8988T (cell line): ENCODE results near the gene EPHX1.
A peak's percentile ranks its signal among the peaks of the same experiment; 100 is the strongest.
"Not testable (repeated sequence)": the region's sequence is repeated elsewhere in the genome, so short reads cannot be mapped to it uniquely, and the experiment has no call there.

ENCODE experiments used
- DNase-seq: peaks from one replicate; pipeline ENCODE4 v3.0.0; 2011

Gene EPHX1

DNA sequence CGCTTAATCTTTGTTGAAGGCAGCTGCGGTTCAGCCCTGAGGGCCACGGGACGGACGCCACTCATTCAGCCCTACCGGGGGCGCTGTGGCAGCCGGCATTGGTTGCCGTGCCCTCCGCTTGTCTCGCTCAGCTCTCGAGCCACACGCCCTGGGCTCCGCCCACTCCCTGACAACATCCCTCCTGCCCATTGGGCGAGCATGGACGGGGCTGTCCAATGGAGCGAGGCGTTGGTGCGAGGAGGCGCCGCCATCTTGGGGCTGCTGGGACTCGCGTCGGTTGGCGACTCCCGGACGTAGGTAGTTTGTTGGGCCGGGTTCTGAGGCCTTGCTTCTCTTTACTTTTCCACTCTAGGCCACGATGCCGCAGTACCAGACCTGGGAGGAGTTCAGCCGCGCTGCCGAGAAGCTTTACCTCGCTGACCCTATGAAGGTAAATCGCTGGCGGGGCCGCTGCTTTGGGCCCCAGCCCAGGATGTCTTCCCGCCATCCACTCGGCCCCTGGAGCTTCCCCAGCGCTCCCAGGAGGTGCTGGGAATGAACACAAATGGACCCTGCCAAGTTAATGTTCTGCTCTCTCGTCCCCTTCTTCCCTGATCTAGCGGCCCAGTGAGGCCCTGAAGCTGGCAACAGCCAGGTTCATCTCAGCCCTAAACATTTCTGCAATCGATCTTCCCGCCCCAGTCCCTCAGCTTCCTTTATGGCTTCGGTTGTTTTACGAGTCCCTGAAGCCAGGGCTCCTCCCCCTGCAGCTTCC lies 32.2 kb upstream of the EPHX1 start, which contains the start of gene SRP9:
TSS of gene SRP9 (plus strand) at position 244 of the 754 bp plus-strand sequence. CDS start at position 359, 115 bp downstream.
- peak; percentile 57 for DNase-seq

DNA sequence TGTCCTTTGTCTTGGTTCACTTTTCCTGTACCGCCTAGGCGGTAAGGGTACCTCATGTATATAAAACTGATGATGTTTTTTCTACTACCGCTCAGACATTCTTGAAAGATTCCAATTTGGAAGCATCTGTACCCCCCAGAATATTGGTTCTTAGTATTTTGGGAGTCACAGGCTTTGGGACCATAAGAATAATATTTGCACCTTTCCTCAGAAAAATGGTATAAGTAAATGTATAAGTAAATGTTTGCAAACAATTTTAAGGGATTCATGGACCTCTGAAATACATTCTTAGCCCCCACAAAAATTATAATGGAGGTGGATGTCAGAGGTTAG lies 31.6 kb upstream of the EPHX1 start:
- no peak for DNase-seq

DNA sequence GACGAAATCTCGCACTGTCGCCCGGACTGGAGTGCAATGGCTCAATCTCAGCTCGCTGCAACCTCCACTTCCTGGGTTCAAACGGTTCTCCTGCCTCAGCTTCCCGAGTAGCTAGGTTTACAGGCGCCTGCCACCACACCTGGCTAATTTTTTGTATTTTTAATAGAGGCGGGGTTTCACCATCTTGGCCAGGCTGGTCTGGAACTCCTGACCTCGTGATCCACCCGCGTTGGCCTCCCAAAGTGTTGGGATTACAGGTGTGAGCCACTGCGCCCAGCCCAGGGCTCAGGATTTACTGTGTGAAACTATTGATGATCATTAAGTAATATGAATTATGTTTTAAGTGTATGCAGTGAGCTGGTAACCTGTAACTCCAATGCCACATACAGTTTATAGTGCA lies 30.8 kb upstream of the EPHX1 start:
- DNase-seq, result not testable (repeated sequence)

DNA sequence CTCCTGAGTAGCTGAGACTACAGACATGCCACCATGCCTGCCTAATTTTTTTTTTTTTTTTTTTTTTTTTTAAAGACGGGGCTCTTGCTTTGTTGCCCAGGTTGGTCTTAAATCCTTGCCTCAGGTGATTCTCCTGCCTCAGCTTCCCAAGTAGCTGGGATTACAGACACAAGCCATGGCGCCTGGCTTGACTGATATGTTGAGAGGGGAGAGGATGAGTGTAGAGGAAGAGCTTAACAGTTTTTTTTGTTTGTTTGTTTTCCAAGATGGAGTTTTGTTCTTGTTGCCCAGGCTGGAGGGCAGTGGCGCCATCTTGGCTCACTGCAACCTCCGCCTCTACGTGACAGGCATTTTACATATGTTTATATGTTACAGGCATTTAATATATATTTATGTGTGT lies 29.8 kb upstream of the EPHX1 start:
- no peak for DNase-seq

DNA sequence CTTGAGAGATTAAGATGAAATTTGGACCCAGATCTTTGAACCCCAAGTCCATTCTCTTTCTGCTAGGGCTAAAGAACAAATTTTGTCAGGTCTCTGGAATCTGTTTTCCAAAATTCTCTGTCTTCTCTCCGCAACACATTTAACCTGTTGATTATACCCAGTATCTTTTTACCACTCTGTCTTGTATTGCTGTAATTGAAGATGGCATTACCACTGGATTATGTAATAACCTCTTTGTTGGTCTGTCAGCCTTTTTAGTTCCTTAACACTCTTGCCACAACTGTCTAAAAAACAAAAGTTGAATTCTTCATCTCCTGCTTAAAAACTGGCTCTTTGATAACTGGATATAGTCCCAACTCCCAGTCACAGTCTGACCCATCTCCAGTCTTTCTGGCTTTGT lies 29.3 kb upstream of the EPHX1 start:
- no peak for DNase-seq

DNA sequence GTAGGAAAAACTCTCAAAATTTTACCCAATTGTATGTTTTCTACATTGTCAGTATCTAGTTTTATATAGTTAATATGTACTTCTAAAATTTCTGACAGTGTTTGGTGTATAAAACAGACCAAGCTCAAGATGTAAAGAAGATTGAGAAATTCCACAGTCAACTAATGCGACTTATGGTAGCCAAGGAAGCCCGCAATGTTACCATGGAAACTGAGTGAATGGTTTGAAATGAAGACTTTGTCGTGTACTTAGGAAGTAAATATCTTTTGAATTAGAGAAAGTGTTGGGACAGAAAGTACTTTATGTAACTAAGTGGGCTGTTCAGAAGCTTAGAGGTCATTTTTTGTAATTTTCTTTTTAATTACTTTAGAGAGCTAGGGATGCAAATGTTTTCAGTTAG lies 20.8 kb upstream of the EPHX1 start:
- not testable (repeated sequence) for DNase-seq

DNA sequence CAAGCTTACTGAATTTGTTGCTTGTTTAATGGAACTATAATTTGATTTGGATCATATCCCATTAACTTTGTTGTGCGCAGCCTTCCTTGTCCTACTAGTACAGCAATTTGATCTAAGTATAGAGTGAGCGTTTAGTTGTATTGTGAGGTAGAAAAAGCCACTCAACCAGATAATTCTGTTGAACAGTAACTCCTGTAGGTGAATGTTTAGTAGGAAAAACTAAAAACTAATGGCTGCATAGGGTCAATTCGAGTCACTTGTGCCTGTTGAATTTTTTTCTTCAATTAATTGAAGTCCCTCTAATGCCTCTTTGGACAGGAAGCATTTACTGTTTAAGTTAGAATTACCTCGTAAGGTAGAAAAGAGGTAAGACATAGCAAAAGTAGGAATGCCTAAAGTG lies 15.0 kb upstream of the EPHX1 start:
- DNase-seq, result no peak

DNA sequence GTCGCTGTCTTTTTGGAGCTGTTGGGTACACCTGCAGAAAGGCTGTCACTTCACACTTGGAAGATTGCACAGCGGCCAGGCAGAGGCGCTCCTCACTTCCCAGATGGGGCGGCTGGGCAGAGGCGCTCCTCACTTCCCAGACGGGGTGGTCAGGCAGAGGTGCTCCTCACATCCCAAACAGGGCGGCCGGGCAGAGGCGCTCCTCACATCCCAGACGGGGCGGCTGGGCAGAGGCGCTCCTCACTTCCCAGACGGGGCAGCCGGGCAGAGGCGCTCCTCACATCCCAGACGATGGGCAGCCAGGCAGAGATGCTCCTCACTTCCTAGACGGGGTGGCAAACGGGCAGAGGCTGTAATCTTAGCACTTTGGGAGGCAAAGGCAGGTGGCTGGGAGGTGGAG lies 13.8 kb upstream of the EPHX1 start:
- not testable (repeated sequence) for DNase-seq

DNA sequence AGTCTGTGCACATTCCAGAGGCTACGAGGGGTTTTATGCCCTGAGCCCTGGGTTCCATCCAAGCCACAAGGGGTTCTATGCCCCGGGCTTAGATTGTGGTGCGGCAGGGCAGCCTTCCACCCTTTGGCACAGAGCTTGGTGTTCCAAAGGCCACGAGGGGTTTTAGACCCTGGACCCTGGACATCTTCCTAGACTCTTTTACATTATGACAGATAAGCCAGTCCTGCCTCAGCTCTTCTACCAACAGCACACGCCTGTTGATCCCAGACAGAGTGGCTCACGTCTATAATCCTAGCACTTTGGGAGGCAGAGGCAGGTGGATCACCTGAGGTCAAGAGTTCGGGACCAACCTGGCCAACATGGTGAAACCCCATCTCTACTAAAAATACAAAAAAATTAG lies 8.8 kb upstream of the EPHX1 start:
- not testable (repeated sequence) for DNase-seq

DNA sequence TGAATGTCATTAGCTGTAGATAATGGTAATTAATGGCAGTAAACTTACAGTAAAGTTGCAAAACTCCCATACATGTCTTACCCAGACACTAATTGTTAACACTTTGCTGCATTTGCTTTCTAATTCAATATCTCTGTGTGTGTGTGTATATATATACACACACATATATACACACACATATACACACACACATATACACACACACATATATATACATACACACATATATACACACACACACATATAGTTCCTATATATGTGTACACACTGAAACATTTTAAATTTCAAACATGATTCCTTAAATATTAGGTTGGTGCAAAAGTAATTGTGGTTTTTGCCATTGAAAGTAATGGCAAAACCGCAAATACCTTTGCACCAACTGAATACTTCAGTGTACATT lies 3.7 kb upstream of the EPHX1 start:
- DNase-seq, result no peak

DNA sequence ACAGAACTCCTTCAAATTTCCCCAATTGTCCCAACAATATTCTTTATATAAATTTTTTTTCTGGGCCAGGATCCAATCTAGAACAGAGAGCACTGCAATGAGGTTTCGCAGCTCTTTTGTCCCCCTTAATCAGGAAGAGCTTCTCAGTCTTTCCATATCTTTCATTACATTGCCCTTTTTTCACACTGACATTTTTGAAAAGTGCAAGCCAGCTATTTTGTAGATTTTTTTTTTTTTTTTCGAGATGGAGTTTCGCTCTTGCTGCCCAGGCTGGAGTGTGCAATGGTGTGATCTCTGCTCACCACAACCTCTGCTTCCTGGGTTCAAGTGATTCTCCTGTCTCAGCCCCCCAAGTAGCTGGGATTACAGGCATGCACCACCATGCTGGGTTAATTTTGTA lies 3.2 kb upstream of the EPHX1 start:
- not testable (repeated sequence) for DNase-seq

DNA sequence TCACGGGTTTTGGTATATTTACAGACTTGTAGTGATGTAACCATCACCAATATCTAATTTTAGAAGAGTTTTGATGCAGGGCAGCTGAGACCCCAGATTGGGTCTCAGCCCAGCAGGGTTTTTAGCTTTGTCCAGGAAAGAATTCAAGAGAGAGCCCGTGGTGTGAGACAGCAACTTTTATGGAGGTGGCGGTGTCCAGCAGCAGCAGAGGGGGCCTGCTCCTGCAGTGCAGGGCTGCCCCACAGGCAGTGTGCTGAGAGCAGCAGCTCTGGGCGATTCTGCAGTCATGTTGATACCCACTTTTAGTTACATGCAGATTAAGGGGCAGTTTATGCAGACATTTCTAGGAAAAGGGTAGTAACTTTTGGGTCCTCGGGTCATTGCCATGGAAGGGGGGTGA lies 1.8 kb upstream of the EPHX1 start:
- no peak for DNase-seq

DNA sequence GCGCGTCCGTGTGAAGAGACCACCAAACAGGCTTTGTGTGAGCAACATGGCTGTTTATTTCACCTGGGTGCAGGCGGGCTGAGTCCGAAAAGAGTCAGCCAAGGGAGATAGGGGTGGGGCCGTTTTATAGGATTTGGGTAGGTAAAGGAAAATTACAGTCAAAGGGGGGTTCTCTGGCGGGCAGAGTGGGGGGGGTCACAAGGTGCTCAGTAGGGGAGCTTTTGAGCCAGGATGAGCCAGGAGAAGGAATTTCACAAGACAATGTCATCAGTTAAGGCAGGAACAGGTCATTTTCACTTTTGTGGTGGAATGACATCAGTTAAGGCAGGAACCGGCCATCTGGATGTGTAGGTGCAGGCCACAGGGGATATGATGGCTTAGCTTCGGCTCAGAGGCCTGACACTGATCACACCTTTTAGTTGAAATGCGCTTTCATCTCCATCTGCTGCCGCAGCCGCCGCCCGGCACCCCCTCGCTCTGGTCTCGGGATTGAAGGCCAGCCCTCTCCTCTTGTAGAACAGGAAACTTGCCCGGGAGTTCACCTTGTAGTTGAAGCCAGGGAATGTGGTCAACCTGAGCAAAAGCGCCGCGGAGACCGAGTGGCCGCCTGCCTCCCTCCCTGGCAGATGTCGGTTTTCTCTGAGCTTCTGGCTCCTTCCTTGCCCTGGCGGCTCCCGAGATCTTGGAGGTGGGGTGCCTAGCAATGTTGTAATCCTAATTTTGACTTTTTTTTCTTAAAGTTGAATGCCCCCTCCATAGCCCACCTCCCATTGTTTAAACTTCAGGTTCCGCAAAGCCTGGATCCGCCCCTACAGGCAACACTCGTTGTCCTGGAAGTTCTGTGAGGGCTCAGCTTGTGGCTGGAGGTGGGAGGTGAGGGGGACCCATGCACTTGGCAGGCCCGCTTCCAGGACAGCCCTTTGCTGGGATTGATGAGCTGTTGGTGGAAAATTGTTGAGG lies 935 bp downstream of the EPHX1 start:
- not testable (repeated sequence) for DNase-seq

DNA sequence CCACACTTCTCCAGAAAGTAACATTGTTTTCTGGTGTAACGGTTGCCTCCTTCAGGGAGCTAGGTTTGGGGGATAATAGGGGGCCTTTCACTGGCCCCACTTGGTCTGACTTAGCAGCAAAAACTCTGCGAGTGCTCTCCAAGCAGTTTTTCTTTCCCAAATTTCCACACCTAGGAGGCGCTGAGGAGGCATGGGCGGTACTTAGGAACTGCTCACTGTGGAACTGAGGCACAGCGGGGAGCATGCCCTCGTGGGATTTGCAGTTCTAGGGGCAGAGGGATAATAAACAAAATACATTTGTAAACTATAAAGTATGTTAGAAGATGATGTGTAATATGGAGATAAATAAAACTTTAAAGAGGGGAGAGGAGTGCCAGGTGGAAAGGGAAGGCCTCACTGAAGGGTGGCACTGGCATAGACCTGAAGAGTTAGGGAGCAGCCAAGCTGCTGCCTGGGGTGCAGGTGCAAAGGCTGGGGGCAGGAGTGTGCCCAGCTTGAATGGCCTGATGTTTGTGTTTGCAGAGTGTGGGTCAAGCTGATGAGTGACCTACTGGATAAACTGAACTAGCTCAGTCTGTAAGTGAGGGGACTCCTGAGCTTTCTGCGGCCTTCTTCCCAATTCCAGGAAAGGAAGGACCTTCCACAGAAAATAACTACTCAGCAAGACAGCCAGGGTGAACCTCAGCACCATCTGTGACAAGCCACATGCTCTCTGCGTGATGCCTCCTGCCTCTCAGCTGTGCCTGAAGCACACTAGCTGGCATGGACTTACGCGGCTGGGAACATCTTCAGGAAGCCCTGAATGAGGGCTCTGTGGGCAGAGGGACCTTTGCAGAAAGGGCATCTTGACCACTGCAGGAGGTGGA lies 1.9 kb downstream of the EPHX1 start:
- no peak for DNase-seq

DNA sequence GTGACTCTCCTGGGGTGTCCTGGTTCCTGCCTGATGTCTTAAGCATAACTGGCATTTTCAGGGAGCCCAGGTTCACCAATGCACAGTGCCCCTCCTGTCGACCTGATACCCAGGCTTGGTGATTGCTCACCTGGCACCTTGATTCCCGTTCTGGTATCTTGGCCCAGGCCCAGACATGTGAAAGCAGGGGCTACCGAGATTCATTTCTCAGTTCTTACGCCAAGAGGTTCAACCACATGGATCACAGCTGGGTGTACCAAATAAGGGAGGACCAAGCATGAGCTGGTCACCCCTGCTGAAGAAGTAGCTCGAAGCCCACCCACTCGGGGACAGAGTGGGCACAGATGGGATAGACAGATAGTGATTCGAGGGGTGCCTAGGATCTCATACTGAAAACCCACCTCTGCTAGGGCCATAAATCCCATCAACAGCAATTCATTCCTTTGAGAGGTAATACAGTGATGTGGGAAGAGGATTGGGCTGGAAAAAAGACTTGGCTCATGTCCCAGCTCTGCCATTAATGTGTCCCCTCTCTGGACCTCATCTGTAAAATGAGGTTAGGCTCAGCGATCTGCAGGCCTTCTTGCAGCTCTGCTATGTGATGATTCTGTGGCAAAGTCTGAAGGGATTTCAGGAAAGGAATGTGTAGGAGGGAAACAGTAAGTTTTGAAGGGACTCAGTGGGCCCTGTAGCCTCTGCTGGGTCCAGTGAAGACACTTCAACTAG lies 2.7 kb downstream of the EPHX1 start:
- DNase-seq, result no peak

DNA sequence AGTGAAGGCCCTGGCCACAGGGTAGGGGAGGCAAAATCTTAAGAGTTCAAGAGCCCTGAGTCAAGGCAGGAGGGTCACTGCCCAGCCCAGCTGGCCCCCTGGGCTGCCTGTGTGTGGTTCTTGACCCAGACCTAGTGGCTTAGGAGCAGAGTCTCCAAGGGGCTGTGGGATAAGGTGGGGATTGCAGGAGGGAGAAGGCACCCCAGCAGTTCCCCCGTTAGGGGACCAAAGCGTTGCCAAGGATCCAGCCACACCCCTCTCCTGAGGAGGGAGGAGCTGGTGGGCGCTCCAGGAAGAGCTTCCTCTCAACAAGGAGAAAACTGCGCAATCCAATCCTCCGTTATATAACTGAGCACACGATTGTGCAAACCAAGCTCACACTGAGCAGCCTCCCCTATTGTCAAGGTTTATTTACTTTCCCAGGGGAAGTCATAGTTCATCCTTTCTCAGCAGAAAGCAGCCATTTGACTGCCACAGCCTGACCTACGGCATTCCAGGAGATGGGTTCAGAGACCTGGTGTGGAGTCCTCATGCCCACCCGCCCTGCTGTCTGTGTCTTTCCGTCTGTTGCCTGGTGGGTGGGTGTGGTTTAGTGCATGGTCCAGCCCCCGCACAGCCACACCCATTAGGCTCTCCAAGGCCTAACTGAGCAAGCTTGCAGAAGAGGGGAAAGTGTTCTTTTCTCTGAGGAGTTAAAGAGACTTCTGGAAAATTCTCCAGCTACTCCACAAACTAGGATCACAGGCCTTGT lies 3.5 kb downstream of the EPHX1 start:
- no peak for DNase-seq

DNA sequence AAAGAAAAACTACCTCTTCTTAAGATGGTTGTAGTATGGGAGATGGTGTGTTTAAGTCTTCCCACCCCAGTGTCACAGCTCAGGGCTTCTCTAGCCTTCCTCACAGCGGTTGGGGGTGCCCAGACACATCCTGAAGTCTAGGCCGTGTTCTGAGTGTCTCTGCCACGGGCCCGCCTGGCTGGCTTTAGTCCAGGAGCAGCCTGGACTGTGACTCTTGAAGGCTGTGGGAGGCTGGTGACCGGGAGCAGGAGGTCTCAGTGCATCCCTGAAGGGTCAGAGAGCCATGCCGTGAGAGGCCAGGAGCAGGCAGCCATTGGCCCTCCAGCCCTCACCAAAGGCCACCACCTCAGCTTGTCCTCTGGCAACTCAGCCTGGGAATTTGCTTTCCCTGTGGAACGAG lies 4.5 kb downstream of the EPHX1 start:
- DNase-seq, result no peak

DNA sequence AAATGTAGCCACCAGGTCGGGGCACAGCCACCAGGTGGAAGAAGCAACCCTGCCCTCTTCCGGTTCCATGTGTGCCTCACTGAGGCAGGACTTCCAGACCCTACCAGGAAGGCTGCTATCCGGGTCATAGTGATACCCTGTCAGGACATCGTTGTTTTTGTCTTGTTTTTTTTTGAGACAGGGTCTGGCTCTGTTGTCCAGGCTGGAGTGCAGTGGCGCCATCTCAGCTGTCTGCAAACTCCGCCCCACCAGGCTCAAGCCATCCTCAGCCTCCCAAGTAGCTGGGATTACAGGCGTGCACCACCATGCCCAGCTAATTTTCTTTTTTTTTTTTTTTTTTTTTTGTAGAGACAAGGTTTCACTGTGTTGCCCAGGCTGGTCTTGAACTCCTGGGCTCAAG lies 5.2 kb downstream of the EPHX1 start:
- not testable (repeated sequence) for DNase-seq

DNA sequence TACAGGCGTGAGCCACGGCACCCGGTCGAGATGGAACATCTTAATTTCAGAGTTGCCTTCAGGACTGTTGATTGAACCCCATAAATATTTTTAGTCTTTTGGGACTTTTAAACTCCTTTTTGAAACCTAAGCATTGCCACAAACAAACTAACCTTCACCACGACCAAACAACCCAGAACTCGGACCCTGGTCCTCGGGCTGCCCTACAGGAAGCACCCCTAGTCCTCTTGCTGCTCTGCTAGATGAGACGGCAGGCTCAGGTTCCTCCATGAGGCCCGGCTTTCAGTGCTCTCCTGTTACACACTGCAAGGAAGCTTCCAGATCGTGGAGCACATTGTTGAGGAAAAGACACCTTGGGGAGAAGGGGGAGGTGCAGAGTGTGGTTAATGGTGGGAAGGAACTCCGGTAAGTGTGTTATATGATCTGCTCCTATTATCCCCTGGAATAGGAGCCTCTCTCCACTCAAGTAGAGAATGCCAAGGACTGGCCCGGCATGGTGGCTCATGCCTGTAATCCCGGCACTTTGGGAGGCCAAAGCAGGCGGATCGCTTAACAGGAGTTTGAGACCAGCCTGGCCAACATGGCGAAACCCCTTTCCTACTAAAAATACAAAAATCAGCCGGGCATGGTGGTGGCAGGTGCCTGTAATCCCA lies 5.7 kb downstream of the EPHX1 start:
- no peak for DNase-seq

DNA sequence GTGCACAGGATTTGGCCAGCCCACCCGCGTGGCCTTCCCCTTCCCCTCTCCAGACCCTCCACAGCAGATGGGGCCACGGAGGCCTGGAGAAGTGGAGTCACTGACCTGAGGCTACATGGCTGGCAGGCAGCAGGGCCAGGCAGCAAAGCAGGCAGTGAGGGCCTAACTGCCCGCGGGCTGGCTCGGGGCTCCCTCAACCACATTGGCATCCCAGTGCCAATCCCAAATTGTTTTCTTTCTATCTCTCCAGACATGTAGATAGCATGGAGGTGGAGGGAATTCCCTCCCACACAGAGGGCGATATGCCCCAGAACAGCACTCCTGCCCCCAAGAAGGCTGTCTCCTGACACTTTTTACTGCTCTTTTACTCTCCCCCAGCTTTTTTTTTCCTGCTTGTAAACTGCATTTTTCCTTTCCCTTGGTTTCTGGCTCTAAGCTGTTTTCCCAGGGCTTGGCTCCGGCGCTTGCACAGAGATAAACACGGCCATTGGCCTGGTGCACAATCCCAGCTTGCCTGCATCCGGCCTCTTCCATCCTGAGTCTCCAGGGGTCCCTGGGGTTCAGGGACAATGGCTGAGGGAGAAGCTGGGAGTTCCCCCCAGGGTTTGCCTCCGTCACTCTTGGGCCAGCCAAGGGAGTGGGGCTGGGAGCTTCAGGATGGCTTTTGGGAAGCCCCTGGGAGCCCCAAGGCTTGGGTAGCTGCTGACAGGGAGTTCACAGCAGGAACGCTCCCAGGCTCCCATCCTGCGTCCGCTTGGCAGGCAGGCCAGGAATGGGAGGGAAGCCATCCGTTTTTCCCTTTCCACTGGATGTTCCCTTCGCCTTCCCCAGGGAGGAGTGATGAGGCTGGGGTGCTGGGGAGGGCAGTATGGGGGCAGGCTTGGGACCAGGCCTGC lies 7.0 kb downstream of the EPHX1 start:
- no peak for DNase-seq
